ENCODE data around the gene HOXA2.
A peak's percentile ranks its signal among the peaks of the same experiment; 100 is the strongest.

The HOXA2 gene

DNA sequence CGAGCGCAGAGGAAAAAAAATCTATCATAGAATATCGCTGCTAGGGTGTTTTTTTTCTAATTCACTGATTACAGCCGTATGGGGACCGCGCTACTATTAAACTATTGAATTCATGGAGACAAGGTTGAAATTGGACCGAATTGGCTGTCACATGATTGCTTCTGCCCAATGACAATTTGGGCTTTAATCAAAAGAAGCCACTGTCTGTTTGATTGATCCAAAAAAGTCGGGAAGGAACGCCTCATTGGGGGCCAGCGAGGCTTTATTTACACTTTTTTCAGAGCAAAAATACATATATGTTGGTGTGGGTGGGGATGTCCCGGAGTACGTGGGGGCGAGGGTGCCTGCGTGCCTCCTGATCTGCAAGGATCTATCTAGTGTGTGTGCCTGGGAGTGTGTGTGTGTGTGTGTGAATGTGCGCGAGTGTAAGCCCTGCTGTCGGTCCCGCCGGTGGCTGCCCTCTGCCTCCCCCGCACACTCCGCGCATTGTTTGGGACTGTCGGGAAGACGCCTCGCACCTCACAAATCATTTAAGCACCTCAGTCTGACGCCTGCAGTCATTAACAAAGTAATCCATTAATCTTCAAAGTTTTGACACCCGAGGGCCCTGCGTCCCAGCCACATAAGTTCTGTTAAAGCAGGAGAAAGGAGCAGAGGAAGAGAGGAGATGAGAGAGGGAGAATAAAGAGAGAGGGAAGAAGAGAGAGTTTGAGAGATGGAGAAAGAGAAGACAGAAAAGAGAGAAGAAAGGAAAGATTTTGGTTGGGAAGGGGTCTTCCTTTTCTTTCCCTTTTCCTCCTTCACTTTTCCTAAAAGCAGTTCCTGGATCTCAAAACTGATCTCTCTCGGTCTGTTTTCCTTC is at the start of gene HOXA2:
Gene HOXA2 (minus strand): TSS at position 103 of the 862 bp plus-strand sequence. CDS start 183 bp downstream, outside the sequence.
- no peak for DNase-seq

DNA sequence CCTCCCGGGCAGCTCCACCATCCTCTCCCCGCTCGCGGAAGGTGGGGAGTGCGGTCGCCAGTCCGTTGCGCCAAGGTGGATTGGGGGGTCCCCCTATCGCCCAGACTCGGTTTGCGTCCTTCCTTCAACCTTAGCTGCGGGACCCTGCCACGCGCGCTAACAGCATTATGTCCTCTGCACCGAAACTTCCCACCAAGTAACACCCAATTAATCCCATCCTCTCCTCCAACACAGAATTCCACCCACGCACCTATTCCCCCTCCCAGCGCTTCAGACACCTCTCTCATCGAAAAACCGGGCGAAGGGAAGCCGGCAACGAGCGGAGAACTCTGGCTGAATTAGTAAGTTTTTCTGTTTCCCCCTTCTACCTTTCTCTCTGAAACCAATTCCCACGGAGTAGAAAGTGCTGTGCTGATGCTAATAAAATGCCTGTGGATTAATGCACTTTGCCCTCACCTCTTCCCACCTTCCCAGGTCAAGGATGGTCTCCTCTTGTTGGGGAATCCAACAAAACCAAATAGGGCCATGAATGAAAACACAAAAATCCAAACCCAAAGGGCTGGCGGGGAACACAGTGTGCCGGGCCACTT is 49.0 kb upstream of the HOXA2 start:
- DNase-seq: no peak

DNA sequence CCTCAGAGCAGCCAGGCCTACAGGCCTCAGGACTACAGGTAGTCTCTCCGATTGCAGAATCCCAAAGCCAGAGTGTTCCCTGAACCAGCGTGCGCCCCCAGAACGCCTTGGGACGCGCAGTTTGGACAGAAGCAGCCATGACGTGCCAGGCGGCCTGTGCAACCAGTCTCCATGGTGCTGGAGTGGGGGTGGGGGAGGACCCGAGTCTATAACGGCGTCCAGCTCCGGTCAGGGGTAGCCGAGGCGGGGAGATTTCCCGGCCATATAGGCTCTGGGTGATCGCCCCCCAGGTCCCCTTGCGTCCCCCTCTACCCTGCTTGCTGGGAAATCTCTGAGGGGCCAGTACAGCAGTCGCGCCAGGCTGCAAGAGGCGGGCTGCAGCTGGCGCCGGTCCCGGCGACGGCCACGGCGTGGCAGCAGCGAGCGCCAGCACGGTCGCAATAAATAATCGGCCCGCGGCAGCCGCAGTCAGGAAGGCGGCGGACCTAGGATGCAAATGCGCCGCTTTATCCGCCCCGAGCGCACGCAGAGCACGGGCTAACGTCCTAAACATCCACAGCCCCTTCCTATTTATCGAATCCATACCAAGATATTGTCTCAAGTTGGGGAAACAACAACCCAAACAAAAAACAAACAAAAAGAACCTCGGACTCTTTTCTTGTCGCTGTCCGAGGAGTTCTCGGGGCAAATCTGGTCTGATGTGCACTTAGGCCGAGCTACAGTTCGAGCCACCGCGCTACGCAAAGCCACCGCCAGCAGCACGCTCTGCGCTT is 48.3 kb upstream of the HOXA2 start:
- DNase-seq: no peak

DNA sequence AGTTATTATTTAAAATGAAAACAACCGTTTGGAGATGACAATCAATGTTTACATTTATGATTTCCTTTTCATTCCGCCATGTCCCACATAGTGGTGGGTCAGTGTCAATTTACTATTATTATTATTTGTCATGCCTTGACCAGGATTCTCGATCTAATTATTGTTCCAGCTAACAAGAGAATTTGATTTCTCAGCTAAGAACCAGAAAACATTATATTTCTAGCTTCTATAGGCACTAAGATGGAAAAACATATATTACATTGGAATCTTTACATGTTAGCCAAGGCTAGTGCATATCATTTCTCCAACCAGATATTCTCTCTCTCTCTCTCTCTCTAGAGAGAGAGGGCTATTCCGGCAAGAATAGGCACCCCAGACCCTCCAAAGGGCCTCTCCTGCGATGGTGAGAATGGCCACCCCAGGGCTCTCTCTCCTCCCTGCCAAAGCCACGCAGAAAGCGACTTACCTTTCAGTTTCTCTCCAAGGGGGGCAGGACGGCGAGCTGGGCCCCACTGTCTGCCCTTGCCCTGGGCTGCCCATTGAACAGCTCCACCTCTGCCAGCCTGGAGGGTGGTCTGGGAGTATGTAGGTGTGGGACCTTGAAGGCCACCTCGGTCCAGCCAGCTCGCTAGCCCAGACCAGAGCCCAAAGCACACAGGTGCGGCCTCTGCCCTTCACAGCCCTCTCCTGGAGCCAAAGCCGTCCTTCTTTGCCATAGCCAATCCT is 47.5 kb upstream of the HOXA2 start:
- DNase-seq: no peak

DNA sequence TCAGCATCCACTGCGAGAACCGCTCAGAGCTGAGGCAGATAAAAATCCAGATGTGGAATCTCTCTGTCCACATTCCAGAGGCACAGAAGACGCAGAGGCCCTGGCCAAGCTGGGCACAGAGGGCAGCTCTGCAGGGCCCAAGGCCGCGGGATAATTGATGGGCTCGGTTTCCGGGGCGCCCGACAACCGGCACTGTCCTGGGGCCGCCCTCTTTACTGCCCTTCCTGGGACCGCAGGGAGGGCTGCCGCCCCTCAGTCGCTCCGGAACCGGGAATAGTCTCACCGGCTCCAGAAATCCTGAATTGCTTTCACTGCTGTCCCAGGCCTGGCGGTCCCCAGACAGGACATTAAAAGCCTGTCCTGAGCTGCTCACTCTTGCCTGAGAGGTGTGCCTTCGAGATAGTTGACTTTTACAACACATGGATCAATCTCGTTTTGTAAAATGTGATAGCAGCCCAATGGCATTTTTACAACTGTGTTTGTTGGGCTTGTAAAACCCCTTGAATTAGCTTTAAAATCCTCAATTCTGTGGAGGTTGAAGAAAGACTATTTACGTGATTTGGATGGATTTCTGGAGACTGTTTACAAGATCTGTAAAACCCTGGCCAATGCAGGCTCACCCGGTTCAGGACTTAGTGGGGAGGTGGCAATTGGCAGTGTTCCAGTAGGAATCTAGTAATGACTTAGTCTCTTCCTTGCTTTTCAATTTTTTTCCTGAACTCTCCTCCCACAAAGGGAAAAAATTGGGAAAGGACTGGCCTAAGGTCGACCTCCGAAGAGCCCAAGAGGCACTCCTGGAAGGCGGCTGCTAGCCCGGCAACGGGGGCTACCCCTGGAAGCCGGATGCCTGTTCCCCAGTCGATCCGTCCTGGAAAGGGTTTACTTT is 46.5 kb upstream of the HOXA2 start:
- DNase-seq: no peak

DNA sequence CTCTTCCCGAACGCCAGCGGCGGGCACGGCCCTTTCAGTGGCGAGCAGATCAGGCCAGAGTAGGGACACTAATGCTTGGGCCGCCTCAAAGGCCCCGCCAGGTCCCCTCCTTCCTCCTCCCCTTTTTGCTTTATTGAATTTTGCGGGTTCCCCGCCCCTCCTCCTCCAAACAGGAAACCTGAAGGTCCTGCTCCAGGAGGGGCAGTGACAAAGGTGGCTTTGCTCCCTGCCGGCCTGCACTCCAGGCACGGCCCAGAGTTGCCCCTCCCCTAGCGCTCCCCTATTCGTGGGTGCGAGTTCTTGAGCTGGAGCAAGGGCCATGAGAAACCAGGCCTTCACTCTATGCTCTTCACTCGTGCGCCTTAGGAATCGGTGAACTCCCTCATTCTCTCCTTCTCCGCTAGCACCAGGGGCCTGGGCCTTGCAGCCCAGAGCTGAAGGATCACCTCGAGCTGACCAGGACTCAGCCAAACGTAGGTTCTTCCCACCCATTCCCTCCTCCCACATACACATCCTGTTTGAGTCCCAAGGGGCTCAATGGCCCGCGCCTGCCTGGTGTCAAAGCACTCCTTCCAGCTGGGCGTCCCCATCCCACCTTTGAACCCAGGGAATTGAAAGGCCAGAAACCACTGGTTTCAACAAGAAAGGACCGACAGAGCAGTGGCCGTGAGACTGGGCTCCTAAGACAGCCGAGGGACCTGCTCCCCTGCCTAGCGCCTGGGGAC is 45.7 kb upstream of the HOXA2 start:
- no peak for DNase-seq

DNA sequence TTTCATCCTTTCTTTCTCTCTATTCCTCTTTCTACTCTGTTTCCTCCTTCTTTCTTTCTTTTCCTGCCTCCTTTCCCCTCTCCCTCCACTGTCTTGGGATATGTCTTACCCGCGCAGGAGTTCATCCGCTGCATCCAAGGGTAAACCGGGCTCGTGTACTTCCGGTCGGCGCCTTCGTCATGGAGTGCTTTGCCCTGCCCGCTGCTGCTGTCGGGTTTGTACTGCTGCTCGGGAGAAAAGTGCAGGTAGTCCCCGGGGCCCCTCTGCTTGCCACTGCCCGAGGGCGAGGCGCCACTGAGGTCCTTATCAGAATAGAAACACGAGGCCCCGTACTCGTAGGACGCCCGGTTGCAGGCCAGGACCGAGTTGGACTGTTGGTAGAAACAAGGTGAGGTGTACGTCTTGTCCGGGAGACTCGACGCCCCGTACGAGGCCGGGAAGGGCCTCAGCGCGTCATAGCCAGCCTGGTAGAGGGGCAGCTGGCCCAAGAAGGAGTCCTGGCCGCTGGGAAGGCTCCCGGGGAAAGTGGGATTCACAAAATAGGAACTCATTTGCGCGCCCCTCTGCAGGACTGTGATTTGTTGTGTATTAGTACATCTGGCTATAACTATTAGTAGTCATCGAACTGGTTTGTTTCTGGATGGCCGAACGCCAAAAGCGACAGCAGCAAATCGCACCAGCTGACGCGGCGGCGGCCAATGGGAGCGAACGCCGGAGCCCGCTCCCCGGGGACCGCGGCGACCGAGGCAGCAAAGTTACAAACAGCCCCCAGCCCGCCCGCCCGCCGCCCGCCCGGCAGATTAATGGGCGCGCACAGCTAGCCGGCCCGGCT is 44.9 kb upstream of the HOXA2 start, which contains the start of gene HOXA6:
Gene HOXA6 (minus strand): TSS at position 576 of the 832 bp plus-strand sequence. CDS start 25 bp downstream, at position 551.
- DNase-seq: no peak

DNA sequence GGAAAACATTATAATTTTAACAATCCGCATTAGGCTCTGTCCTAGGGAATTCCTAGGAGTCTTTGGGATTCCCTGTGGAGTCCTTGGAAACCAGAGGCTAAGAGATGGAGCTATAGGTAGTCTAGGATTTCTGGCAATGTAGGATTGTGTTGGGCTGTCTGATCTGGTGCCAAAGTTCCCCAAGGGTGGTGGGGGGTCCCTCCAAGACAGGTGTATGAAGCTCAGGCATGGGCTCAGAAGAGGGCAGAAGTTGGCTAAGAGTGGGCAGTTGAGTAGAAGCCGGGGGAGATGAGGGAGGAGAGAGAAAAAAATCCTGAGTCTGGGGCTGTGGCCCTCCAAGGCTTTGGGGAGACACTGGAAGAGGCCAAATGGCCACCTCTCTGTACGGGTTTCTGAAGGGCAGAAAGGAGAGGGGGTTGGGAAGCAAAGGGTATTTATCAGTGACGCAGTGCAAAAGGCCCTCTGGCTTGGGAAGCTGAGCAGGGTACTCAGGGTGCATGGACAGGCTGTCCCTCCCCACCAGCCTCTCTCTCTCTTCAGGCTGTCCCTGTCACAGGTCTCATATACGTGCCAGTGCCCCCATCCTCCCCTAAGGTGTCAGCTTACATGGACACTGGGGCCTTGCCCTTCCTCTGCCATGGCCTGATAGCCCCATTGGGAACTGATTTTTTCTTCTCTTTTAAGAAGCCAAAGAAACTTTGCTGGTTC is 44.2 kb upstream of the HOXA2 start:
- no peak for DNase-seq

DNA sequence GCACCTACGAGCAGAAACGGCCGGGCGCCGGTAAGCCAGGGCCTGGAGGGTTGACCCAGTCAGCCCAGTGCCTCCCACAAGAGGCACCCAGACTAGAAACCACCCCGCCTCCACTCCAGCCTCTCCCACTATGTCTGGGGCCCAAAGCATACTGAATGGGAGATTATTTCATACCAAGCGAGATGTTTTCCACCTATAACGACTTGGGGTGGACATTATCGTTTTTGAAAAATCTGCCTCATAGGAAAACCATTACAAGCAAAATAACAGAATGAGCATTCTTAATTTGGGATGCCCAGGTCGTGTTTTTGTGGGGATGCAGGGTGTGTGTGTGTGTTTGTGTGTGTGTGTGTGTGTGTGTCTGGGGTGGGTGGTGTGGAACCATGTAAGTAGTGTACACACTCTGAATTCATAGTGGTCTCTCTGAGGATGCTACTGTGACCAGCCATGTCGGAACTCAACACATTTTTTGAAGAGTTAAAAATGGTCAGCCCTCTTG is 43.5 kb upstream of the HOXA2 start:
- DNase-seq: no peak

DNA sequence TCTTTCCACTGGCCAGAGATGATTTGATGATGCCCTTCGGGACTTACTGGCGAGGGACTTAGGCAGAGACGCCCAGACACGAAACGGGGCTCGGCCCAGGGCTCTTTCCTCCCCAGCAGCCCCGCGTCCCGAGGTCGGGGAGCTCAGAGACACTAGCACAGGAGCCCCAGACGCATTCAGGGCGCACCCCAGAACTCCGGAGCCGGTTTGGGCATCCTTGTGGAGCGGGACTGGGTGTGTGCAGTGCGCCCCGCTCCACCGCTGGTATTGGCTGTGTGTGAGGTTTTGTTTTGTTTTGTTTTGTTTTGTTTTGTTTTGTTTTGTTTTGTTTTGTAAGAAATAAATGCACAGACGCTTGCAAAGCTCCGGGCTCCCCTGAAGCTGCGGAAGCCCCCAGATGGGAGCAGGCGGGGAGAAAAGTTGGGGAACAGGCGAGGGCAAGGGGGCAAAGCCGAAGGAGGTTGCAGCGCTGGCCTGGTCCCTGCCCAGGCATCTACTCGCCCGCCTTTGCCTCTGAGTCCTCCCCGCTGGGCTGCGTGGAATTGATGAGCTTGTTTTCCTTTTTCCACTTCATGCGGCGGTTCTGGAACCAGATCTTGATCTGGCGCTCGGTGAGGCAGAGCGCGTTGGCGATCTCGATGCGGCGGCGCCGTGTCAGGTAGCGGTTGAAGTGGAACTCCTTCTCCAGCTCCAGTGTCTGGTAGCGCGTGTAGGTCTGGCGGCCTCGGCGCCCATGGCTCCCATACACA is 42.9 kb upstream of the HOXA2 start:
- DNase-seq: no peak

DNA sequence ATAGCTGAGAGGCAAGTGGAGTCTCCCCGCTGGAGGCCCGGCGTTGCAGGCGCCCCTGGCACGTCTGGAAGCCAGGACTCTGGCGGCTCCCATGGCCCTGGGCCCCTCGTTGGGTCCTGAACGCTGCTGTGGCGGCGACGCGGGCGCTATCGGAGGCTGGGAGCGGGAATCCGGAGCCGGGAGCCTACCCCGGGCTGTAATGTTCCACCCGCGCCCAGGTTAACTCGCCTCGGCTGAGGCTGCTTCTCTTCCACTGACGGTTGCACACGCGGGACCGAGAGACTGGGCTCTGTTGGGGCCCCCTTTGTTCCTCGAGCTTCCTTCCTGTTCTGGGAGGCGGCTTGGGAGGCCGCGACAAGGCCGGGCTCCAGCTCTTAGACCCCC is 42.3 kb upstream of the HOXA2 start:
- no peak for DNase-seq

DNA sequence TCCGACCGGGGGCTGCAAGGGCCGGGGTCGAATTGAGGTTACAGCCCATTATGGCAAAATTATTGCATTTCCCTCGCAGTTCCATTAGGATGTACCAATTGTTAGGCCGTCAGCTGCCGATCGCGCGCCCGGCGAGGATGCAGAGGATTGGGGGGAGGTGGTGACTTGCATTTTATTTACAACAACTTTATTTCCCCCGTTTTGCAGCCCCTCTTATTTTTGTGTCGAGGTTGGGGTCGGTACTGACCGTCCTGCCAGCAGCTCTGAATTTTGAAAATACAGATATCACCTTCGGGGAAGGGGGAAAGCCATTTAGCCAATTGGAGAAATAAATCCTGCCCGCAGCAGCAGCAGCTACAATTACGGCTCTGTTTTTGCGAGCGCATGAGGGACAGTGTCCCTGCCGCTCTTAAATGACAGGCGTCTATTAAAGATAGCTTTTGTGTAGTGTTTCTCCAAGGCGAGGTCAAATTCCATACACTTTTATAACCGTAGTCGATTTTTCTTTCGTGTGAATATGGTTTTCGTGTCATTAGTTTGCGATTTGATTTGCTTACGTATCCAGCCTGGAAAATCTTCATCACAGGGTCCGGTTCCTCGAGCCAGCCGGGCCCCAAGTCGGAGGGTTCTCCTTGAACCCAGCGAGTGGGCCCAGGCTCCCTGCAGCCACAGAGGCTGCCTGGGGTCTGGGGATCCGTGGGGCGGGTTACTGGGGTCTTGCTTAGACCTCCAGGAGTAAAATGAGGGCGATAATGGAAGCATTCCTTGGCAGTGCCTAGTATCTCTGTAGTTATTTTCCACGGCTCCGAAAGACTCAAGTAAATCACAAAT is 41.7 kb upstream of the HOXA2 start:
- no peak for DNase-seq

DNA sequence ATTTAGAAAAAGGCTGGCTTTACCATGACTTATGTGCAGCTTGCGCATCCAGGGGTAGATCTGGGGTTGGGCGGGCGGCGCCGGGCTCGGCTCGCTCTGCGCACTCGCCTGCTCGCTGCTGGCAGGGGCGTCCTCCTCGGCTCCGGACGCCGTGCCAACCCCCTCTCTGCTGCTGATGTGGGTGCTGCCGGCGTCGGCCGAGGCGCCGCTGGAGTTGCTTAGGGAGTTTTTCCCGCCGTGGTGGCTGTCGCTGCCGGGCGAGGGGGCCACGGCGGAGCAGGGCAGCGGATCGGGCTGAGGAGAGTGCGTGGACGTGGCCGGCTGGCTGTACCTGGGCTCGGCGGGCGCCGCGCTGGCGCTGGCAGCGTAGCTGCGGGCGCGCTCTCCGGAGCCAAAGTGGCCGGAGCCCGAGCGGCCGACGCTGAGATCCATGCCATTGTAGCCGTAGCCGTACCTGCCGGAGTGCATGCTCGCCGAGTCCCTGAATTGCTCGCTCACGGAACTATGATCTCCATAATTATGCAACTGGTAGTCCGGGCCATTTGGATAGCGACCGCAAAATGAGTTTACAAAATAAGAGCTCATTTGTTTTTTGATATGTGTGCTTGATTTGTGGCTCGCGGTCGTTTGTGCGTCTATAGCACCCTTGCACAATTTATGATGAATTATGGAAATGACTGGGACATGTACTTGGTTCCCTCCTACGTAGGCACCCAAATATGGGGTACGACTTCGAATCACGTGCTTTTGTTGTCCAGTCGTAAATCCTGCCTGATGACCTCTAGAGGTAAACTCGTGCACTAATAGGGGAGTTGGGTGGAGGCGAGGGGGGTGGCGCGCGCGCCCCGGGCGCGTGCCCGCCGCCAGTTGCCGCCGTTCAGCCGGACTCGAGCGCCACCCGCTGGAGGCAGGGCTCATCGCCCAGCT is 40.8 kb upstream of the HOXA2 start, which contains the start of gene HOXA5:
Gene HOXA5 (minus strand): TSS at position 659 of the 927 bp plus-strand sequence. CDS start 74 bp downstream, at position 585.
- DNase-seq: peak; percentile 90

DNA sequence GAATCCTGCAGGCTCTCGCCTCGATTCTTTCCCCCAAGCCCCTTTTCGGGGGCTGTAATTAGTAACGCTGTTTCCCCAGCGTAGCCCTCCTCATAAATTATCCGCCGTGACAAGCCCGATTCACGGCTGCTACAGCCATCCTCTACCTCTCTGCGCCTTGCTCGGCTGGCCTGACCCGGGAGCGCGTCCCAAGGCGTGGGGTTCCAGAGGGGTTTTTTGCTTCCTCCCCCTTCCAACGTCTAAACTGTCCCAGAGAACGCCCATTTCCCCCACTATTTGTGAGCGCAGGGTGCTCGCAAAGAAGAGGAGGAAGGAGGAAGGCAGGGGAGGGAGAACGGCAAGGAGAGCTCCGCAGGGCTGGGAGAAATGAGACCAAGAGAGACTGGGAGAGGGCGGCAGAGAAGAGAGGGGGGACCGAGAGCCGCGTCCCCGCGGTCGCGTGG is 40.1 kb upstream of the HOXA2 start:
- DNase-seq: no peak

DNA sequence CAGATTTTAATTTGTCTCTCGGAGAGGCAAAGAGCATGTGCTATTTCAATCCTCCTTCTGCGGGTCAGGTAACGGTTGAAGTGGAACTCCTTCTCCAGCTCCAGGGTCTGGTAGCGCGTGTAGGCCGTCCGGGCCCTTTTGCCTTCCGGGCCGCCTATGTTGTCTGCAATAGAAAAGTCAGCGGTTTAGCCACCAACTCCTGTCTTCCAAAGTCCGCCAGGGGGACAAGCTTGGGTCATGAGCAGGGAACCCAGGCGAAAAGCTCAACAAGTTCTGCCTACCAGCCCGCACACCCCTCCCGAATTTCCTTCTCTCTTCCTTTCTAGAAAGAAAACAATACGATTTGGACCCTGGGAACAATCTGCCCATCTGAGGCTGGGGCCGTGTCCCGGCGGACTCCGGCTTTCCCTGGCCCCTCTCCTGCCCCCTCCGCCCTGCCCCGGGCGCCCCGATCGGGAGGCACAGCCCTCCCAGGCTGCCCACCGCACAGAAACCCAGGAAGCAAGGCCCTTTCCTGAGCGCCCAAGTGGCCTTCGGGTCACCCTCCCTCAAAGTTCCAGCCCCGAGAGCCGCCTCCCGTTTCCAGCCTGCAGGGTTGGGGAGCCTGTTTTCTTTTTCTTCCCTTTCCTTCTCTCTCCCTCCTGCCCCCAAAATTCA is 39.6 kb upstream of the HOXA2 start:
- DNase-seq: no peak
